ENCODE results near the gene MLPH. TPM values are rescaled to one million over a fixed set of nuclear protein-coding genes. Genes with fewer than 3 reads are reported as not detected.
"Not testable (repeated sequence)": the region's sequence is repeated elsewhere in the genome, so short reads cannot be mapped to it uniquely, and the experiment has no call there.

MLPH gene
- total RNA-seq, 1 donor from 2014 or later = 27.3 TPM

GRCh38 chr2:237594514-237594871 lies 107.4 kb downstream of the MLPH start:
- Histone ChIP-seq H3K27me3 (ENCODE audit: control insufficient read depth, insufficient read depth, low read length) (no peaks in the 10 kb centered on the region), H3K36me3 (ENCODE audit: control insufficient read depth, insufficient read depth, low read length) (no peaks in the 10 kb centered on the region), H3K4me3 (ENCODE audit: low read depth, low read length) (no peak overlapping the region)
- DNase-seq (ENCODE audit: low read depth) = no peak
- TF ChIP-seq CTCF (IDR thresholded peaks at IDR 0.05; ENCODE audit: insufficient read depth, low read length, poor library complexity, severe bottlenecking) = no peak

- not testable (repeated sequence) for H3K36me3 ChIP-seq (ENCODE audit: control insufficient read depth, insufficient read depth, low read length); DNase-seq (ENCODE audit: low read depth); H3K27me3 ChIP-seq (ENCODE audit: control insufficient read depth, insufficient read depth, low read length); H3K4me3 ChIP-seq (ENCODE audit: low read depth, low read length)
Measured at GRCh38 chr2:237595829-237596519, 108.9 kb downstream of the MLPH start.

- no peak for TF ChIP-seq CTCF (IDR thresholded peaks at IDR 0.05; ENCODE audit: insufficient read depth, low read length, poor library complexity, severe bottlenecking)
- DNase-seq (ENCODE audit: low read depth) = no peak
- H3K27me3 ChIP-seq (ENCODE audit: control insufficient read depth, insufficient read depth, low read length) = no peaks in the 10 kb centered on the region
- H3K4me3 ChIP-seq (ENCODE audit: low read depth, low read length) = no peak overlapping the region
- no peaks in the 10 kb centered on the region for H3K36me3 ChIP-seq (ENCODE audit: control insufficient read depth, insufficient read depth, low read length)
Measured at GRCh38 chr2:237596520-237597195, 109.6 kb downstream of the MLPH start.

DNA sequence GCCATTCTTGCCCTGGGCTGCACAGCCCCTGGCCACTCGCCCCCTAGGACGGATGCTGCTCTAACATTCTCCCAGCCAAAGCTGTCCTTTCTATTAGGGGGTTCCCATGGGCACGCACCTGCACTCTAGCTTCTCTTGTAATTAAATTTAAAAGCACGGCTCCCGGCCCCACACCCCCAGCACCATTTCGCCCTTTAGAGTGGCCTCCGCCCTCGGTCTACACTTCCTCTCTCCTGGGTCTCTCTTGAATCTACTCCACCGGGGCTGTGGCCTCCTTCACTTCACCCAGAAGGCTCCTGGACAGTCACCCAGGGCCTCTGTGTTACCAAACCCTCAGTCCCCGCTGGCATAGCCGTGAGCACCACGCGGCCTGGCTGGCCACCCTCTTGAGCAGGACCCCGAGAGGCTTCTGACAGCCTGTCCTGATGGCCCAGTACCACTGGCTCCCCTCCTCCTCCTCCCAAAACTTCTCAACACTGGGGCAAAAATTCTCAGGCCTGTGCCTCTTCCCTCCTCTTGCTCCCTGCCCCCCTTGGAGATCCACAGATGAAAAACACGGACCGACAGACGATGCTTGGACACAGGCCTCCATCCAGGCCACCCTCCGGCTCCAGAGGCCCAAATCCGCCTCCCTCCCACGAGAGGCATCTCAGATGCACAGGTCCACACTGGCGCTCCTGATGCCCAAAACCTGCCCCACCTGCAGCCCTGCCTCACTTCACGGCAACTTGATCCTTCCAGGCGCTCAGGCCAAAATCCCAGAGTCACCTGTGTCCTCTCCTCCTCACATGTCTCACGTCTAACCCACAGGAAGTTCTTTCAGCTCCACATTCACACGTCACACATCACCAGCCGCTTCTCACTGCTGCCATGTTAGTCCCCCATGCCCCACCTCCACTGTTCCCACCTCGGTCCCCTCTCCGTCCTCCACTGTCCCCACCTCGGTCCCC lies 110.4 kb downstream of the MLPH start:
- Histone ChIP-seq H3K4me3 (ENCODE audit: low read depth, low read length) (no peak overlapping the region), H3K27me3 (ENCODE audit: control insufficient read depth, insufficient read depth, low read length) (no peaks in the 10 kb centered on the region), H3K36me3 (ENCODE audit: control insufficient read depth, insufficient read depth, low read length) (no peaks in the 10 kb centered on the region)
- DNase-seq (ENCODE audit: low read depth) = no peak
- no peak for TF ChIP-seq CTCF (IDR thresholded peaks at IDR 0.05; ENCODE audit: insufficient read depth, low read length, poor library complexity, severe bottlenecking)

GRCh38 chr2:237598468-237599208 lies 111.6 kb downstream of the MLPH start:
- no peak for TF ChIP-seq CTCF (IDR thresholded peaks at IDR 0.05; ENCODE audit: insufficient read depth, low read length, poor library complexity, severe bottlenecking)

More at GRCh38 chr2:237598468-237599208, 111.6 kb downstream of the MLPH start:
- no peaks in the 10 kb centered on the region for H3K27me3 ChIP-seq (ENCODE audit: control insufficient read depth, insufficient read depth, low read length)
- DNase-seq (ENCODE audit: low read depth) = no peak
- no peak overlapping the region for H3K4me3 ChIP-seq (ENCODE audit: low read depth, low read length)
- no peaks in the 10 kb centered on the region for H3K36me3 ChIP-seq (ENCODE audit: control insufficient read depth, insufficient read depth, low read length)
